Bronchial epithelial cell (primary cell): ENCODE data around the gene SEPTIN5. TPM values are rescaled to one million over a fixed set of nuclear protein-coding genes. Genes with fewer than 3 reads are reported as not detected.

Experiments used
- DNase-seq: peaks from one replicate; pipeline ENCODE4 v3.0.0-alpha.2; 2010; ENCODE audit warnings: low read depth
- FAIRE-seq: peaks from 2 replicates; lab custom pipeline; 2011; peaks lifted over from hg19 to GRCh38; lab: Jason Lieb, UNC
- H3K27me3 ChIP-seq: 2 replicates; pipeline ENCODE4 v1.5.1; 2011; ENCODE audit warnings: low read length; ENCODE audit not compliant: control insufficient read depth, insufficient read depth
- H3K36me3 ChIP-seq: 2 replicates; pipeline ENCODE4 v1.5.1; 2011; ENCODE audit warnings: low read length; ENCODE audit not compliant: control insufficient read depth, insufficient read depth
- H3K4me3 ChIP-seq: 2 replicates; pipeline ENCODE4 v1.5.1; 2011; ENCODE audit warnings: mild to moderate bottlenecking, low read depth, low read length, control low read depth
- total RNA-seq: library from RNA; depleted of rRNA; stranded (reverse); fragments of >200 nt; gene quantifications from 2 replicates; pipeline ENCODE4 v1.2.1, GENCODE V29; 2014
- TF ChIP-seq, protein P1 (sequence below): IDR thresholded peaks from 2 replicates; pipeline ENCODE4 v1.5.1; 2011; ENCODE audit warnings: mild to moderate bottlenecking, moderate library complexity, low read length, control low read depth, inconsistent platforms; ENCODE audit not compliant: insufficient read depth, severe bottlenecking

The SEPTIN5 gene
- total RNA-seq, 1 donor from 2014 or later, result 5.8 TPM

- Histone ChIP-seq H3K36me3 (no peaks in the 10 kb centered on the region), H3K4me3 (no peak overlapping the region), H3K27me3 (peaks cover 2% of the 10 kb centered on the region)
- peak; percentile 18 for FAIRE-seq
- TF ChIP-seq, protein P1, sequence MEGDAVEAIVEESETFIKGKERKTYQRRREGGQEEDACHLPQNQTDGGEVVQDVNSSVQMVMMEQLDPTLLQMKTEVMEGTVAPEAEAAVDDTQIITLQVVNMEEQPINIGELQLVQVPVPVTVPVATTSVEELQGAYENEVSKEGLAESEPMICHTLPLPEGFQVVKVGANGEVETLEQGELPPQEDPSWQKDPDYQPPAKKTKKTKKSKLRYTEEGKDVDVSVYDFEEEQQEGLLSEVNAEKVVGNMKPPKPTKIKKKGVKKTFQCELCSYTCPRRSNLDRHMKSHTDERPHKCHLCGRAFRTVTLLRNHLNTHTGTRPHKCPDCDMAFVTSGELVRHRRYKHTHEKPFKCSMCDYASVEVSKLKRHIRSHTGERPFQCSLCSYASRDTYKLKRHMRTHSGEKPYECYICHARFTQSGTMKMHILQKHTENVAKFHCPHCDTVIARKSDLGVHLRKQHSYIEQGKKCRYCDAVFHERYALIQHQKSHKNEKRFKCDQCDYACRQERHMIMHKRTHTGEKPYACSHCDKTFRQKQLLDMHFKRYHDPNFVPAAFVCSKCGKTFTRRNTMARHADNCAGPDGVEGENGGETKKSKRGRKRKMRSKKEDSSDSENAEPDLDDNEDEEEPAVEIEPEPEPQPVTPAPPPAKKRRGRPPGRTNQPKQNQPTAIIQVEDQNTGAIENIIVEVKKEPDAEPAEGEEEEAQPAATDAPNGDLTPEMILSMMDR, result no peak
- no peak for DNase-seq
Observed at GRCh38 chr22:19720150-19720827, 6.0 kb downstream of the SEPTIN5 start.

DNA sequence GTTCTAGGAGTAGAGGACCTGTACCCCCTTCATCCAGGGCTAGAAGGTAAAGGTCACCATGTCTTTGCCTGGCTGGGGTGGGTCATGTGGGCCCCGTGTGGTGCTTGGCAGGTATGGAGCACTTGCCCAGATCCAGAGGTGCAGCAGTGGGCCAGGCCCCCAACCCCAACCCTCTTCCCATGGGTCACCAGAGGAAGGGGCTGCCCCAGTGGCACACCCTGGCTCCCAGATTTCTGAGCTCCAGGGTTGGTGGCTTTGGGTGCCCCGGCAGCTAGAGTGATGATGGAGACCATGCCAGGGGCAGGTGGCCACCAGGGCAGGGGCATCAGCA lies 6.7 kb downstream of the SEPTIN5 start:
- FAIRE-seq (no peak), DNase-seq (no peak)
- Histone ChIP-seq H3K36me3 (no peaks in the 10 kb centered on the region), H3K4me3 (no peak overlapping the region), H3K27me3 (peaks cover 2% of the 10 kb centered on the region)
- TF ChIP-seq, protein P1, result no peak

- no peak for FAIRE-seq
- Histone ChIP-seq H3K36me3 (no peaks in the 10 kb centered on the region), H3K27me3 (peaks cover 2% of the 10 kb centered on the region), H3K4me3 (no peak overlapping the region)
- no peak for DNase-seq
- TF ChIP-seq, protein P1, result no peak
Observed at GRCh38 chr22:19721330-19722177, 7.3 kb downstream of the SEPTIN5 start.

DNA sequence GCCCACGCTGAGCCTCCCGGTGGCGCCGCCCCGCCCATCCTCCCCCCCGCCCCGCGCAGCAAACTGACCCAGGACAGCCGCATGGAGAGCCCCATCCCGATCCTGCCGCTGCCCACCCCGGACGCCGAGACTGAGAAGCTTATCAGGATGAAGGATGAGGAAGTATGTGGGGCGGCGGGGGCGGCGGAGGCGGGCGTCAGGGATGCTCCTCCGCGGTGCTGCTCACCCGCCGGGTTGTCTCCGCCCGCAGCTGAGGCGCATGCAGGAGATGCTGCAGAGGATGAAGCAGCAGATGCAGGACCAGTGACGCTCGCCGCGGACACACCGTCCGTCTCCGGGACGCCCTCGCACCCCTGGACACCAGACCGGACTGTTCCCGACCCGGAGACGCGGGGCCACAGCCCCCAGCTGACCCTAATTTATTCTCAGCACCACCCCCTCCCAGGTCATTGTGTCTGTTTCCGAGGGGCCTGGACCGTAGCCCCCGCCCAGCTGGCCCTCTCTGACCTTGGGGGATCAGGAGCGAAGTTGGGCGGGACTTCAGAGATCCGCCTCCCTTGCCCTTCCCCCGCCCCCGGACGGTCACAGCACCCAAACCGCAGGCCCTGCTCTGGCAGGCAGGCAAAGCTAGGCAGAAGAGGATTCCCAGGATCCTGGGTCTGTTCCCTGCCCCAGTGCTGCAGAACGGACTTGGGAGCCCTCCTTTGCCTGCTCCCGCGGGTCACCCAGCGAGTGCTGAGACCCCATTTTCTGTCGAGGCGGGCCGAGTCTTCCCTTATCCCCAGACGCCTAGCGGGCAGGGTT lies 8.1 kb downstream of the SEPTIN5 start:
- DNase-seq, result no peak
- H3K4me3 ChIP-seq, result no peak overlapping the region
- H3K27me3 ChIP-seq, result peaks cover 2% of the 10 kb centered on the region
- no peak for FAIRE-seq
- H3K36me3 ChIP-seq, result no peaks in the 10 kb centered on the region
- TF ChIP-seq, protein P1, result no peak

DNA sequence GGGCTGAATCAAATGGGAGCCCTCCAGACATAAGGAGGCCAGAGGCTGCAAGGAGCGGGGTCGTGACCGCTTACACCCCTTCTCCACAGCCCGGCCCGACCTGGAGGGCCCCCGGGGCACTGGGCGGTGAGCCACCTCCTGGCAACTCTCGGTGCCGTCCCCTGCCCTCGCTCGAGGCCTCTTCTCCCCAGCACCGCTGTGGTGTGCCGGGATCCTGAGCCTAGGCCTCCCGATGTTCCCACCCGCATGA lies 8.6 kb downstream of the SEPTIN5 start:
- no peak for DNase-seq
- Histone ChIP-seq H3K4me3 (no peak overlapping the region), H3K27me3 (peaks cover 2% of the 10 kb centered on the region), H3K36me3 (no peaks in the 10 kb centered on the region)
- TF ChIP-seq, protein P1, result no peak
- FAIRE-seq, result no peak
